PFSK-1 (cell line): ENCODE data around the gene KIF3A.

Experiments used
- FOXP2 ChIP-seq: optimal IDR thresholded peaks from 2 replicates; pipeline ENCODE3; 2011; ENCODE audit warnings: borderline replicate concordance, control low read depth, inconsistent platforms; ENCODE audit not compliant: insufficient read depth; ENCODE audit errors: extremely low read length, extremely low read depth
- POLR2AphosphoS5 ChIP-seq: IDR thresholded peaks from 2 replicates; pipeline ENCODE4 v1.6.1; 2012; ENCODE audit warnings: low read depth, mild to moderate bottlenecking, control low read depth, low read length, moderate library complexity
- TAF1 ChIP-seq: IDR thresholded peaks from 2 replicates; pipeline ENCODE4 v1.6.1; 2012; ENCODE audit warnings: low read length, control low read depth, borderline replicate concordance; ENCODE audit not compliant: insufficient read depth
- TF ChIP-seq, protein P1 (sequence below), 2 experiments: IDR thresholded peaks; 2 replicates each; pipeline versions ENCODE4 v1.6.1 to v1.8.0; 2011 to 2012; ENCODE audit warnings: low read depth in 2 of 2, low read length in 2 of 2, control low read depth in 1 of 2, inconsistent platforms in 1 of 2, mild to moderate bottlenecking in 1 of 2, moderate library complexity in 1 of 2; ENCODE audit not compliant: insufficient read depth in 1 of 2

DNA sequence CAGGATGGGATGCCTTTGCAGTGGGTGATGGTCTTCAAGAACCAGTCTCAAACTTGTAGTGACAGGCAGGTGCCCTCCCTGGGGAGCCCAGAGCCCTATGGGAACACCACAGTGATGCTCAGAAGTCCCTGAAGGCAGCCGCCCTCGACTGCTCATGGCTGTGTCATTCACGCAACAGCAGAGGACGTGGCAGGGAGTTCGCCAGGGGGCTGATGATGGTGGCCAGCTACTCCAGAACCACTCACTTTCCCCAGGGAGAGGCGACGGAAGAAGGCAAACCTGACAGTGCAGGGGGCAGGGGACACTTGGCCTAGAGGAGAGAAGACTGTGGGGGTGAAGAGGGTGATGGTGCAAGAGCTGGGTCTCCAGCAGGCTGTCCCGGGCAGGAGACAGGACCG, 75.3 kb downstream of the KIF3A start:
- TF ChIP-seq, protein P1, sequence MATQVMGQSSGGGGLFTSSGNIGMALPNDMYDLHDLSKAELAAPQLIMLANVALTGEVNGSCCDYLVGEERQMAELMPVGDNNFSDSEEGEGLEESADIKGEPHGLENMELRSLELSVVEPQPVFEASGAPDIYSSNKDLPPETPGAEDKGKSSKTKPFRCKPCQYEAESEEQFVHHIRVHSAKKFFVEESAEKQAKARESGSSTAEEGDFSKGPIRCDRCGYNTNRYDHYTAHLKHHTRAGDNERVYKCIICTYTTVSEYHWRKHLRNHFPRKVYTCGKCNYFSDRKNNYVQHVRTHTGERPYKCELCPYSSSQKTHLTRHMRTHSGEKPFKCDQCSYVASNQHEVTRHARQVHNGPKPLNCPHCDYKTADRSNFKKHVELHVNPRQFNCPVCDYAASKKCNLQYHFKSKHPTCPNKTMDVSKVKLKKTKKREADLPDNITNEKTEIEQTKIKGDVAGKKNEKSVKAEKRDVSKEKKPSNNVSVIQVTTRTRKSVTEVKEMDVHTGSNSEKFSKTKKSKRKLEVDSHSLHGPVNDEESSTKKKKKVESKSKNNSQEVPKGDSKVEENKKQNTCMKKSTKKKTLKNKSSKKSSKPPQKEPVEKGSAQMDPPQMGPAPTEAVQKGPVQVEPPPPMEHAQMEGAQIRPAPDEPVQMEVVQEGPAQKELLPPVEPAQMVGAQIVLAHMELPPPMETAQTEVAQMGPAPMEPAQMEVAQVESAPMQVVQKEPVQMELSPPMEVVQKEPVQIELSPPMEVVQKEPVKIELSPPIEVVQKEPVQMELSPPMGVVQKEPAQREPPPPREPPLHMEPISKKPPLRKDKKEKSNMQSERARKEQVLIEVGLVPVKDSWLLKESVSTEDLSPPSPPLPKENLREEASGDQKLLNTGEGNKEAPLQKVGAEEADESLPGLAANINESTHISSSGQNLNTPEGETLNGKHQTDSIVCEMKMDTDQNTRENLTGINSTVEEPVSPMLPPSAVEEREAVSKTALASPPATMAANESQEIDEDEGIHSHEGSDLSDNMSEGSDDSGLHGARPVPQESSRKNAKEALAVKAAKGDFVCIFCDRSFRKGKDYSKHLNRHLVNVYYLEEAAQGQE (IDR thresholded peaks at IDR 0.05; ENCODE audit: insufficient read depth in 1 of 2, low read depth in 2 of 2, low read length in 2 of 2): no peak
- TF ChIP-seq FOXP2 (no peak), TAF1 (no peak), POLR2AphosphoS5 (no peak)
